GM21423 (cell line): ENCODE results near the gene CYP46A1.
"Not testable (repeated sequence)": the region's sequence is repeated elsewhere in the genome, so short reads cannot be mapped to it uniquely, and the experiment has no call there.

ENCODE experiments used
- ATAC-seq: cut with Tn5 transposase; IDR thresholded peaks from one replicate; pipeline ENCODE4 v1.9.1; 2021; ENCODE audit warnings: mild to moderate bottlenecking, moderate library complexity; ENCODE audit not compliant: unreplicated experiment

The CYP46A1 gene

DNA sequence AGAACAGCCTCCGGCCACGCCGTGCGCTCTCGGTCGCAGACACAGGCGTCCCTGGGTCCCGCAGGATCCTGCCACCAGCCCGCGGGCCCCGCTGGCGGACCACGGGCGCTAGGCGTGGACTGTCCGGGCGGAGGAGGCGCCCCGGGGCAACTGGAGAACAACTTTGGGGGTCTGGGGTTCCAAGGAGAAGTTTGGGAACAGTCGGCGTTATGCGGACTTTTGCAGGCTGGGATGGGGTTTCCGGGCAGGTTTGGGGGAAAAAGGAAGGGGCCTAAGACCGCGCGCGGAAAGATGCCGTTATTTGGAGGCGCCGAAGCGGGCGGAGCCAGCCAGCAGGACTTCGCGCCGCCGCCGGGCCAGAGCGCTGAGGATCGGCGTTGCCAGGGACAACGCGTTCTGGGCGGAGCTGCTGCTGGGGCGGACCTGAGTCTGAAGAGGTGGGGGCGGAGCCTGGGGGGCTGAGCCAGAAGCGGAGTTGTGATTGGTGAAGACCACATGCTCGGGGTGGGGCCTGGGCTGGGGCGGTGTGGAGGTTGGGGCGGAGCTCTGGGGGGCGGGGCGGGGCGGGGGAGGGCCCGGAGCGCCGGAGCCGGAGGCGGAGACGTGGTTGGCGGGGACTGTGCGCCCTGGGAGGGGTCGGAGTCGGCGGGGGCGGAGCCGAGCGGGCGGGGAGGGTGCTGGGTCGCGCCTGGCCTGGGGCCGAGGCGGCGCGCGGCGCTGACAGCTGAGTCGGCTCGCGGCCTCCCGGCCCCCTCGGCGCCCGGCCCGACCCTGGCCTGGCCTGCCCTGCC lies at the start of gene CYP46A1:
CYP46A1 (plus strand) TSS at position 680 of the 791 bp plus-strand sequence. CDS start 120 bp downstream, outside the sequence.
- peak; percentile 89 for ATAC-seq

DNA sequence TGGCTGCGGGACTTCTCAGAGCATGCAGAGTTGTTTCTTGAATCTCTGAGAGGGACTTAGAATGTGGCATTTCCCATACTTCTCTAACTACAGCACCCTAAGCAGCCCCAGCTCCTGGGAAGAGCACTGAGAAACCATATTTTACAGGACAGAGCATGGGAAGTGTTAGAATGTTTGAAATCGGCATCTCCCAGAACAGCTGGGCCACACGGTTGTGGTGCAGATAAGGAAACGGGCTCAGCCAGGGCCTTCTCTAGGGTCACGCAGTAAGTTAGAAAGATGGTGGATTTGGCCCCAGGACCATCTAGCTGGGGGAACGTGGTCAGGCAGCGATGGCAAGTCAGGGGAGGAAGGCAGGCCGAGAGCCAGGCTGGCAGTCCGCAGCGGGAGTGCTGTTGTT lies 49.7 kb upstream of the CYP46A1 start:
- ATAC-seq = no peak

DNA sequence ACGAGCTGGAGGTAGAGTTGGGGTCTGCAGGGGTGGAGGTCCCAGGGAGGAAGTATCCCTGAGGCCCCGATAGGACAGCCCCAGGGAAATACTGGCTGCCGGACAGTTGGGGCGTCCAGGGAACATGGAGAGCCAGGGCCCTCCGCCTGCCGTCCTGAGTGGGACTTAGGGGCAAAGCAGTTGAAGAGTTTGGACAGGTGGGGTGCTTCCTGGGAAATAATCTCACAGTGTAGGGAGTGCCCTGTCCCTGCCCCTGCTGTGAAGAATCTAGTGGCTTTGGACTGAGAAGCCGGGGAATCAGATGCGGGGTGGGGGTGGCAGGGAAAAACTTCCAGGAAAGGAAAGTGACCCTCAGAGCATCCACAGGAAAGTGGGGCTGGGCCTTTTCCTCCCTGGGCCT lies 49.0 kb upstream of the CYP46A1 start:
- ATAC-seq = no peak

DNA sequence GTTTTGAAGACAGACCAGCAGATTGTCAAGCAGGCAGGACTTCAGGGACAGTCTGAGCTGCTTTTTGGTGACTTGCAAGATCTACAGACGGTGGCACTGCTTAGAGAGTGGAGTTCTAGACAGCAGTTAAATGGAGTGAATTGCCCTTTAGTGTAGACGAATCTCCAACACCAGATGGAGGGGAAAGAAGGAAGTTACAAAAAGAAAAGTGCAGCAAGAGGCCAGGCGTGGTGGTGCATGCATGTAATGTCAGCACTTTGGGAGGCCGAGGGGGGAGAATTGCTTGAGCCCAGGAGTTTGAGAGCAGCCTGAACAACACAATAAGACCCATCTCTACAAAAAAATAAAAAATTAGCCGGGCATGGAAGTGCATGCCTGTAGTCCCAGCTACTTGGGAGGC lies 47.6 kb upstream of the CYP46A1 start:
- no peak for ATAC-seq

DNA sequence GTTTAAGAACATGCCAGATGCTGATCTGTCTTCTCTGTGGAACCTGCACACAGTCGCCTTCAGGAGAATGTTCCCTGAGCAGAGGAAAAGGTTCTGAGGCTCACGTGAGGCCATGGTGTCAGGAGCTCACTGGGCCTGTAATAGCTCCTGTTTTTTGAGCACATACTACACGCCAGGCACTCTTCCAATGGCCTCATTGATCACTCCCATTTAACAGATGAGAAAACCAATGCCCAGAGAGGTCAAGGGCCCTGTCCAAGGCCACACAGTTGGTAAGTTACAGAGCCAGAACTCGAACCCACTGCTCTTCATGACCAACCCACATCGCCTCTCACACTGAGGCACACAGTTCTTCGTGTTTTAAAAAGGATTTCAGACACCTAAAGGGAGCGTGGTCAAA lies 46.5 kb upstream of the CYP46A1 start:
- no peak for ATAC-seq

DNA sequence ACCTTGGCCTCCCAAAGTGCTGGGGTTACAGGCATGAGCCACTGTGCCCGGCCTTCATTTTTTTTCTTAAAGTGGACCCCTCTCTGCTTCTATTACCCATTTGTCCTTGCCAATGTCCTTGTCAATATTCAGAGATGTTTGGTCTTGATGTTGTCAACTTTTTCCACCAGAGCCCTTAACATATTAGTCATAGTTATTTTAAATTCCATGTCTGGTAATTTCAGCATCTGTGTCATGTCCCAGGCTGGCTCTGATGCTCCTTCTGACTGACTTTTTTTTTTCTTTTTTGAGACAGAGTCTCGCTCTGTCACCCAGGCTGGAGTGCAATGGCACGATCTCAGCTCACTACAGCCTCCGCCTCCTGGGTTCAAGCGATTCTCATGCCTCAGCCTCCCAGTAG lies 41.3 kb upstream of the CYP46A1 start:
- ATAC-seq = not testable (repeated sequence)

DNA sequence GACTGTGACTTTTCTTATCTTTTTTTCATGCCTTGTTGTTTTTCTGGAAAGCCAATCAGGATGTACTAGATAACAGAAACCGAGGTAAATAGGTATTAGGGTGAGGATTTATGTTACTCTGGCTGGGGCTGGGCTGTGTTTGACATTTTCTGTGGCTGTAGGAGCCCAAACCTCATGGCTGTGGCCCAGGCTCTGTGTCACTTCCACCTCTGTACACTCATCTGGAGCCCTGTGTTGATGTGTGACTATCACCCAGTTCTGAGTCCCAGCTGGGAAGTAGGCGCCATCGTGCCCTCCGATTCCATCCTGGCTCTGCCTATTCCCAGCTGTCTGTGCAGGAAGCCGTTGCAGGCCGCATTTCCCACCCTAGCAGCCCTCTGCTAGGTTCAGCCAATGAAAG lies 40.8 kb upstream of the CYP46A1 start:
- no peak for ATAC-seq

DNA sequence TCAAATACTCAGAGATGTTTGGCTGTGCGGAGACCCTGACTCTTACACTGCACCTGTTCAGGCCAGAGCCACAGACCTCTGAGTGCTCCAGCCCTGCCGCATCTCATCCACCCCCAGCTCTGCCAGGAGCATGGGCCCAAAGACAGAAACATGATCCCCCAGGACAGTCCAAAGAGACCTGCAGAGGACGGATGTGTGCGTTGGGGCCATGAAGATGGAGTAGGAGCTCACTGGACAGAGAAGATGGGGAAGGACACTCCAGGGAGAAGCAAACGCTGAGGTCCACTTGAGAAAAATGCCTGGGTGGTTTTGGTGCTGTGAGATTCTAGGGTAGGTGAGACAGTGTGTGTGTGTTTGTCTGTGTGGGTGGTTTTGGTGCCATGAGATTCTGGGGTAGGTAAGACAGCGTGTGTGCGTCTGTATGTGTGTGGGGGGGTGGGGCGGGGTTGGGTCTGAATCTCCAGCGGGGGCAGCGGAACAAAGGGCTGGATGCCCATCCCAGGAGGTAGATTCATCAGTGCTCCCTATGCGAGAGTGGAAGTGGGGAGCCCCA lies 40.0 kb upstream of the CYP46A1 start:
- ATAC-seq = no peak

DNA sequence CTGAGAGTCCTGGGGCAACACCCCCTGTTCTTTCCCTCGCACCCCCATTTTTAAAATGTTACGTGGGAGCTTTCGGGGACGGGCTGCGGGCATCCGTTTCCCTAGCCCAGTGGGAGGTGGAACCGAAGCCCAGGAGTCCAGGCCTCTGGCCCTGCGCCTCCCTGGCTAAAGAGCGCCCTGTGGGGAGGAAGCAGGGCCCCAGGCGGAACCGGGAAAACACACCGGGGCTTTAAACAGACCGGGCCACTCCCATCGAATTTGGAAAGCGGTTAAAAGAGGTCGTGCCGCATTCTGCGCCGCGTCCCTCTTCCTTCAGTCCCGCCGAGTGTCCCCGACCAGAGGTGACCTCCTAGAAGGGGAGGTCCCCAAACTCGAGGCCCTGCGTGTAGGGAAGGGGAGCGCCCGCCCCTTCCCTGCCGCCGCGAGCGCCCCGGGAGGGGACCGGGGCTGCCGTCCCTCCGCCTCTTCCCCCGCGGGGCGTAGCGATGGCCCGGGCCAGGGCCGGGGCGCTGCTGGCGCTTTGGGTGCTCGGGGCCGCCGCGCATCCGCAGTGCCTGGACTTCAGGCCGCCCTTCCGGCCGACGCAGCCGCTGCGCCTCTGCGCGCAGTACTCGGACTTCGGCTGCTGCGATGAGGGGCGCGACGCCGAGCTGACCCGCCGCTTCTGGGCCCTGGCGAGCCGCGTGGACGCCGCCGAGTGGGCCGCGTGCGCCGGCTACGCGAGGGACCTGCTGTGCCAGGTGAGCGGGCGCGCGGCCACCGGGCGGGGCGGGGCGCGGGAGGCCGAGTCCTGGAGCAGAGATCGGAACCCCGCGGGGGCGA lies 39.2 kb upstream of the CYP46A1 start, which contains the start of gene HHIPL1:
HHIPL1 (plus strand) TSS at position 407 of the 822 bp plus-strand sequence; CDS start at position 486, 79 bp downstream.
- no peak for ATAC-seq

DNA sequence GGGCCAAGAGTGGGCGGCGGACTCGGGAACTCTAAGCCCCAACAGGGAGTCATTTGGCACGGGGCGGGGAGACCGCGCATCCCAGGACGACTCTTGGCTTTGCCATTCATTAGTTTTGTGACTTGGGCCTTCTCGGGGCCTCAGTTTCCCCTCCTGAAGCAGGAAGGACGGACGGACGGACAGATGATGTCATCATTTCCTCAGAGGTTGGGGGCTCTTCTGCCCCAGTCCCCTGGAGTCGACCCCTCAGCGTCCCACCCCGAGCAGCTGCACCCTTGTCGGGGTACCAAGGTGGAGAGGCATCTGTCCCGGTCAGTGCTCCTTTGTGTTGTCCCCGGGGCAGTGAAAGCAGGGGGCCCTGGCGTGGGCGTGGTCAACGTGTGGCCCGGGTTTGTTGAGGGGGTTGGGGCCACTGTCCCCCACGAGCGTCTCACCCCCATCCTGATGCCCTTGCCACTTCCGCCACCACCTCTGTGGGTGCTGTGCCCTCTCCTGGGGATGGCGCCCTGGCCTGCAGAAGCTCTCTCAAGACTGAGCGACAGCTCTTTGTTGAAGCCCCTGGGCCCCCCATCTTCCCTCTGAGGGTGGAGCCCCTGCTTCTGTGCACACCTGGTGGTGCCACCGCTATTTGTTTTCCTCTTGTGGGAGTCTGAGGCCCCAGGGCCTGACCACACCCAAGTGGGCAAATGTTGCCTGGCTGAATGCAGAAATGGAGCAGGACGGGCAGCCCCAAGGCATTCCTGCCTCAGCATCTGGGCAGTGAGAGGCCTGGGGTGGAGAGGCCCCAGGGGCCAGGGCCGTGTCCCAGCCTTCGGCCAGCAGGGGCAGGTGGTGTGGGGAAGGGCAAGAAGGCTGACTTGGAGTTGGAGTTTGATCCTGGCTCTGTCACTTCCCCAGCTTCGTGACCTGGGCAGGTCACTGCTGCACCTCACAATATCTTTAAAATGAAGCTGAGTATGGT lies 38.3 kb upstream of the CYP46A1 start:
- no peak for ATAC-seq

DNA sequence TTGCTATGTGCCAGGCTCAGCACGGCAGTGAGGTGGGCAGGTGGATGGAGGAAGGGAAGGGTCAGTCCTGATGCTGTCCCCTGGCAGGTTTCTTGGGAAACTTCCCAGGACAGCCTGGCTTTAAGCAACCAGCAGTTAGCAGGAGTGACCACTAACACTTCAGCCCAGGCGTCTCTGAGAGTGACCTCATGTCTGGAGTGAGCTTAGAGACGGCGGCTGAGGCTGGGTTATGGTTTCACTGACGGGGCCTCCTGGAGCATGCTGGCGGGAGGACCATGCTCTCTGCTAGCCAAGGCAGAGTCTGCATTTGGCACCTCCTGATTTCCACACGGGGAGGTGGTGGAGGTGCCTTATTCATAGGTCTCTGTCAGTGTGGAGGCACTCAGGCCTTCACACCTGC lies 36.7 kb upstream of the CYP46A1 start:
- ATAC-seq = no peak

DNA sequence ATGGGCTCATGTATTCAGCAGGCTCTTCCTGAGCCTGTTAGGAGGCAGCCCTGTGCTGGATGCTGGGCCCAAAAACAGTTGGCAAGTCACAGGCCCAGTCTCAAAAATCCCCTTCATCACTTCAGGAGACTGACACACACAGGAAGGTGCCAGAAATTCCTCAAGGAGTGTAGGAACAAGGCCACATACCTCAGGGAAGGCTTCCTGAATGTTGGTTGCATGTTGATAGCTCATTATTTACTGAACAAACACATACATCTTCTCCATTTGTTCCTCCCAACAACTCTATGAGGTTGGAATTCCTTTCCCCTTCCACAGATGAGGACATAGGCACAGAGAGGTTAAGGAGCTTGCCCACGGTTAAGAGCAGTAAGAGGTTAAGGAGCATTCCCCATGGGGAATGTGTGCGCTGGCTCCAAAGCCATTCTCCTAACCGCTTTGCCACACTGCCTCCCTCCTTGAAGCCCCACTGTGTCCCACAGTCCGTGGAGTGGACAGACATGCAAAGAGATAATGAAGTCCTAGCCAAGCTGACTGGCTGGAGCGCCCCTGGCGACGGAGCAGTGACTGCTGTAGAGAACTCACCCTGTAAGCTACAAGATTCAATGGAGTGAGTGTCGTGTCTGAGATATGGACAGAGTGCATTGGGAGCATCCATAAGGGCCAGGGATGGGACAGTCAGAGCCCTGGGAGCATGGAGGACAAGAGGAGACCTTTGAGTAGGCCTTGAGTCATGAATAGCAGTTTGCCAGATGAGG lies 35.9 kb upstream of the CYP46A1 start:
- no peak for ATAC-seq

DNA sequence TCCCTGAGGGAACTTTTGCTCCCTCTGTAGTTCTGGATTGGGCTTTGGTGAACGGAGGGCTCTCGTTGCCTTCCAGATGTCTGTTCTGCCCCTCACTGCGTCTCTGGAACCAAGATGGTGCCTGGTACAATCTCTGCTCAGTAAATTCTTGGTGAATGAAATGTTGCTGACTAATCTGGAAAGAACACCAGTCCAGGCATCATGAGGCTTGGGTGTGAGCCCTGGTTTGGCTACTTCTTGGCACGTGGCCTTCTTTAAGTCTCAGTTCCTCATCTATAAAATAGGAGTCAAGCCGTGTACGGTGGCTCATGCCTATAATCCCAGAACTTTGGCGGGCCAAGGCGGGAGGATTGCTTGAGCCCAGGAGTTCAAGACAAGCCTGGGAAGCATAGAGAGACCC lies 34.9 kb upstream of the CYP46A1 start:
- no peak for ATAC-seq

DNA sequence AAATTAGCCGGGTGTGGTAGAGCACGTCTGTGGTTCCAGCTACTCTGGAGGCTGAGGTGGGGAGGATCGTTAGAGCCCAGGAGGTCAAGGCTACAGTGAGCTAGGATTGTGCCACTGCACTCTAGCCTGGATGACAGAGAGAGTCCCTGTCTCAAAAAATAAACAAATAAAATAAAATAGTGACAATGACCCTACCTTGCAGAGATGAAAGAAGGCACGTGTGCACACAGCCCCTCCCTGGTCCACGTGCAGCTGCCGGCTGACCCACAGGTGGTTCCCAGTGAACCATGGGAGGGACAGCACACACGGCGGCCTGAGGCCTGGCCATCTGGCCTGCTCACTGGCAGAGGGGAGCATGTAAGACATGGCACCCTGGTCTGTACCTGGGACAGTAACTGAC lies 34.5 kb upstream of the CYP46A1 start:
- no peak for ATAC-seq

DNA sequence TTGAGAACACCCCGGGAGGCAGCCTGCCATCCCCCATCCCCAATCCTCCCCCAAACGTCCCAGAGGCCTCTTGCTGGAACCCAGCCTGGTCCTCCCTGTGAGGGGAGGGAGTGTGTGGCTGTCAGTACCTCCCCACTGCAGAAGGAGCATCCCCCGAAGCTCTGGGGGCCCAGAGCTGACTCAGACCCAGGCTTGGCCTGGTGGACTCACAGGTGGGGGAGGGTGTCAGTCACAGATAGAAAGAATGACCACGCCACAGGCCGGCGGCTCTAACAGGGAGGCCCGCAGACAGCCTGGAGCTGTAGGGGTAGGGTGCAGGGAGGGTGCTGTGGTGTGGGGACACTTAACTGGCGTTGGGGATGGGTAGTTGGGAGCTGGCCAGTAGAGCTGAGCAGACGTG lies 33.9 kb upstream of the CYP46A1 start:
- ATAC-seq = no peak

DNA sequence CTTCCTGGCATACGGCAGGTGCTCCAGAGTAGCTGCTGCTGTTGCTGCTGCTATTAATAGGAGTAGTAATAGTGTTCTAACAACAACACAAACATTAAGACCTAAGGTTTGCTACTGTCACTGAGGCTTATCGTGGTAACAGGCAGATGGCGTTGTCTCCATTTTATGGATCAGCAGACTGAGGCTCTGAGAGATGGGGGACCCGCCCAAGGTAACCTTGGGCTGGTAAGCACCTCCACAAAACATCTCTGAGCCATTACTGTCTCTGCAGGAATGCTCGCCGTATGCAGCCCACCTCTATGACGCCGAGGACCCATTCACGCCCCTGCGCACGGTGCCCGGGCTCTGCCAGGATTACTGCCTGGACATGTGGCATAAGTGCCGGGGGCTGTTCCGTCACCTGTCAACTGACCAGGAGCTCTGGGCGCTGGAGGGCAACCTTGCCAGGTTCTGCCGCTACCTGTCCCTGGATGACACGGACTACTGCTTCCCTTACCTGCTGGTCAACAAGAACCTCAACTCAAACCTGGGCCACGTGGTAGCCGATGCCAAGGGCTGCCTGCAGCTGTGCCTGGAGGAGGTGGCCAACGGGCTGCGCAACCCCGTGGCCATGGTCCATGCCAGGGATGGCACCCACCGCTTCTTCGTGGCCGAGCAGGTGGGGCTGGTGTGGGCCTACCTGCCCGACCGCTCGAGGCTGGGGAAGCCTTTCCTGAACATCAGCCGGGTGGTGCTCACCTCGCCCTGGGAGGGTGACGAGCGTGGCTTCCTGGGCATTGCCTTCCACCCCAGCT lies 31.9 kb upstream of the CYP46A1 start:
- no peak for ATAC-seq

DNA sequence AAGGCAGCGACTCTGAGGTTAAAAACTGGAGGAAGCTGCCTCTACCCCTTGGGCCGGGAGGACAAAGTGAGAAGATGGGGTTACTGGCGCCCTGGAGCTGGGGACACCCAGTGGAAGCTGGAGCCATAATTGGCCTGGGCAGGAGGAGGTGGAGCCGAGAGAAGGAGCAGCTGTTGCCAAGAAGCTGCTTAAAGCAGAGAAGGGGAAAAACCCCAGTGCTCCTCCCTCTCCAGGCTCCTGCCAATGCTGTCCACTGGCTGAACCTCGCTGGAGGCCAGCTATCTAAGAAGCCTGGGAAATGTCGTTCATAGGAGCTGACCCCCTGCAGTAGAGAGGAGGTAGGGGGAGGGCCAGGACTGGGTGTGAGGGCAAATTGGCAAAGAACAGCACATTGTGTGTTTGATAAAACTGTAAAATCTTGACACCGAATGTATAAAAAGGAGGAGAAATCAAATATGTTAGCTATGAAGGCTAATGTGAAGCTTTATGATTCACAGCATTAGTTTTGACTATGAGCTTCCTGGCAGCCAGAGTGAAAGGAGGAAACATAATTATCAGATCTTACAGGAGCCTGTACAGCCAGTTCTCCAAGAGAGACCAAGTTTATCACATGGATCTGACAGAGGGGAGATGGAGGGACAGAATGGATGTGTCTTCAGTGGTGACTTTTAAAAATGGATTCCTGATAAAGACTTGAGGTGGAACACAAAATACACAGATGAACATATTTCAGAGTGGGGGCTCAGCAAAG lies 29.7 kb upstream of the CYP46A1 start:
- no peak for ATAC-seq

DNA sequence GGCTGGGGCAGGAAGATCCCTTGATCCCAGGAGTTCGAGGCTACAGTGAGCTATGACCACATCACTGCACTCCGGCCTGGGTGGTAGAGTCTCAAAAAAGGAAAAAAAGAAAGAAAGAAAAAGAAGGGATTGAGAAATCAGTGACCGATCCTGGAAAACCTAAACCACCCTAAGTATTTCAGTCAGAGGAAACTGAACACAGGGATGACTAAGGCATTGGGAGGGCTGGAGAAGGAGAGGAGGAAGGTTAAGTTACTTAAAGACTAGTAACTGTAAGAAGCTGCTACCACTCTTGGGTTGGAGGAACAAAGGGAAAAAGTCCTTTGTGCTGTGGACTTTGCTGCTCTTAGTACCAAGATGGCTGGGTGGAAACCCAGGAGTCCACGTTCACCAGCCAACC lies 28.6 kb upstream of the CYP46A1 start:
- no peak for ATAC-seq
